Activated naive CD8-positive, alpha-beta T cell treated with anti-CD3 and anti-CD28 coated beads for 36 hours (primary cell): ENCODE measurements around the gene CD1B. TPM values are rescaled to one million over a fixed set of nuclear protein-coding genes. Genes with fewer than 3 reads are reported as not detected.
"Not testable (repeated sequence)": the region's sequence is repeated elsewhere in the genome, so short reads cannot be mapped to it uniquely, and the experiment has no call there.

ENCODE experiments used
- DNase-seq: peaks from one replicate; pipeline ENCODE4 v3.0.0; 2021
- H3K27ac Mint-ChIP-seq: one replicate; pipeline ENCODE4 v1.8.0; 2022; ENCODE audit warnings: mild to moderate bottlenecking, moderate library complexity, mixed read lengths
- H3K27me3 Mint-ChIP-seq: one replicate; pipeline ENCODE4 v1.8.0; 2022; ENCODE audit warnings: mild to moderate bottlenecking, mixed read lengths
- H3K36me3 Mint-ChIP-seq: one replicate; pipeline ENCODE4 v1.8.0; 2021; ENCODE audit warnings: mild to moderate bottlenecking, mixed read lengths
- H3K4me1 Mint-ChIP-seq: one replicate; pipeline ENCODE4 v1.8.0; 2021; ENCODE audit warnings: mixed read lengths
- H3K4me3 Mint-ChIP-seq: one replicate; pipeline ENCODE4 v1.8.0; 2022; ENCODE audit warnings: mild to moderate bottlenecking, moderate library complexity, mixed read lengths
- H3K9me3 Mint-ChIP-seq: one replicate; pipeline ENCODE4 v1.8.0; 2022; ENCODE audit warnings: mixed read lengths
- total RNA-seq, 2 experiments: library from RNA; stranded (reverse); gene quantifications; one replicate each; pipeline ENCODE4 v1.2.3, GENCODE V29; 2021

CD1B gene
- total RNA-seq, 2 experiments from 2014 or later, result not detected

- no peaks in the 10 kb centered on the region for H3K9me3 Mint-ChIP-seq
- DNase-seq, result no peak
- H3K36me3 Mint-ChIP-seq, result no peaks in the 10 kb centered on the region
- peaks cover 17% of the 10 kb centered on the region for H3K4me1 Mint-ChIP-seq
- H3K27ac Mint-ChIP-seq, result peak overlapping the region; percentile 65
- H3K4me3 Mint-ChIP-seq, result no peak overlapping the region
- H3K27me3 Mint-ChIP-seq, result peaks cover 25% of the 10 kb centered on the region
These were observed 44.4 kb downstream of the CD1B start for GRCh38 chr1:158286941-158287346.

- Mint-ChIP-seq H3K4me3 (no peak overlapping the region), H3K4me1 (peaks cover 17% of the 10 kb centered on the region), H3K27me3 (peaks cover 30% of the 10 kb centered on the region), H3K36me3 (peaks cover 4% of the 10 kb centered on the region), H3K9me3 (peaks cover 3% of the 10 kb centered on the region), H3K27ac (peak overlapping the region; percentile 65)
- no peak for DNase-seq
These were observed 44.8 kb downstream of the CD1B start for GRCh38 chr1:158286487-158286886.

DNA sequence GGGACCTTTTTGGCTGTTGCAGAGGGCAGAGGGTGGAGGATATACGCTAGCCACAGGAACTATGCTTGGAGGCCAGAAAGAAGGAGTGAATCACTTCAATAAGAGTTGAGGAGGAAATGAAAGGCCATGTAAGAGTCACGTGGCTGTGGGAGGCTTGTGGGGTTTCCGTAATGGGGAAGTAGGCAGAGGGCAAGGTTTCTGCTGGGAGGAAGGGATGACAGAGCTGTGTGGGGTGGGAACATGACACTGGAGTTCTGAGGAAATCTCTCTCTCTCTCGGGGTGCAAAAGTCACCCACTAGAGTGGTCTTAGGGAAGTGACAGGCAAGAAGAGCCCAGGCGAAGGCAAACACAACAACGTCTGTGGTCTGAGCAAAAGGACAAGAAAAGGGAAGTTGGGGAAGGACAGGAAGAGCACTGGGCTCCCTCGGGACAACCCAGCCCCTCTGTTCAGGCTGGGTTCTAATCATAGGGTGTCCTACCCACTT lies 45.5 kb downstream of the CD1B start:
- peaks cover 9% of the 10 kb centered on the region for H3K9me3 Mint-ChIP-seq
- peak overlapping the region; percentile 8 for H3K4me3 Mint-ChIP-seq
- H3K27me3 Mint-ChIP-seq, result peaks cover 35% of the 10 kb centered on the region
- peaks cover 8% of the 10 kb centered on the region for H3K36me3 Mint-ChIP-seq
- H3K27ac Mint-ChIP-seq, result peak overlapping the region; percentile 73
- H3K4me1 Mint-ChIP-seq, result peaks cover 17% of the 10 kb centered on the region
- DNase-seq, result peak; percentile 13

- H3K36me3 Mint-ChIP-seq, result peaks cover 8% of the 10 kb centered on the region
- no peak for DNase-seq
- H3K9me3 Mint-ChIP-seq, result peaks cover 9% of the 10 kb centered on the region
- no peak overlapping the region for H3K4me3 Mint-ChIP-seq
- peaks cover 35% of the 10 kb centered on the region for H3K27me3 Mint-ChIP-seq
- H3K27ac Mint-ChIP-seq, result no peak overlapping the region
- peaks cover 17% of the 10 kb centered on the region for H3K4me1 Mint-ChIP-seq
These were observed 47.4 kb downstream of the CD1B start for GRCh38 chr1:158283965-158284364.

GRCh38 chr1:158282421-158282820 lies 48.9 kb downstream of the CD1B start:
- peaks cover 17% of the 10 kb centered on the region for H3K4me1 Mint-ChIP-seq
- not testable (repeated sequence) for DNase-seq, H3K4me3 Mint-ChIP-seq, H3K27ac Mint-ChIP-seq, H3K36me3 Mint-ChIP-seq
- H3K9me3 Mint-ChIP-seq, result peaks cover 11% of the 10 kb centered on the region
- H3K27me3 Mint-ChIP-seq, result peaks cover 31% of the 10 kb centered on the region

Other genes with a start within 250 kb of the CD1B start
- gene CD1D, start 150.6 kb downstream of the CD1B start, total RNA-seq, result not detected
- under 1 TPM; 0.40 to 0.60 TPM for gene CD1A, start 77.1 kb downstream of the CD1B start, total RNA-seq
- gene CD1C, start 41.6 kb downstream of the CD1B start, total RNA-seq, result under 1 TPM; 0.24 to 0.29 TPM
- not detected for gene CD1E, start 22.4 kb upstream of the CD1B start, total RNA-seq
- not detected for gene OR10T2, start 67.9 kb upstream of the CD1B start, total RNA-seq
- not detected for gene OR10K2, start 94.7 kb upstream of the CD1B start, total RNA-seq
- gene OR10K1, start 130.3 kb upstream of the CD1B start, total RNA-seq, result not detected
- gene OR10R2, start 140.7 kb upstream of the CD1B start, total RNA-seq, result not detected
- gene OR6Y1, start 222.9 kb upstream of the CD1B start, total RNA-seq, result not detected
- gene OR6P1, start 239.0 kb upstream of the CD1B start, total RNA-seq, result not detected
- not detected for gene OR10X1, start 248.4 kb upstream of the CD1B start, total RNA-seq